Kidney (tissue), 14 donors: ENCODE results near the gene HTR1D. TPM values are rescaled to one million over a fixed set of nuclear protein-coding genes. Genes with fewer than 3 reads are reported as not detected.

Experiments
- DNase-seq, 5 donors: peaks; one replicate each; pipeline ENCODE4 v3.0.0-alpha.2; 2013 to 2020
- FAIRE-seq: peaks from 2 replicates; lab custom pipeline; 2012; peaks lifted over from hg19 to GRCh38; lab: Jason Lieb, UNC
- H3K27ac ChIP-seq, 2 donors: one replicate each; pipeline ENCODE4 v1.7.0; 2013; ENCODE audit warnings: low read depth in 2 of 2, low read length in 2 of 2, inconsistent platforms in 1 of 2
- H3K27me3 ChIP-seq: one replicate; pipeline ENCODE4 v1.7.1; 2013; ENCODE audit warnings: low read length, inconsistent platforms; ENCODE audit not compliant: control insufficient read depth, insufficient read depth
- H3K36me3 ChIP-seq, 3 donors: one replicate each; pipeline versions ENCODE4 v1.7.0 to v1.7.1; 2013; ENCODE audit warnings: low read length in 3 of 3, control low read depth in 1 of 3, inconsistent platforms in 1 of 3; ENCODE audit not compliant: insufficient read depth in 3 of 3, control insufficient read depth in 2 of 3
- H3K4me1 ChIP-seq, 3 donors: one replicate each; pipeline versions ENCODE4 v1.7.0 to v1.7.1; 2013; ENCODE audit warnings: low read length in 3 of 3, inconsistent platforms in 1 of 3, low read depth in 1 of 3; ENCODE audit not compliant: control insufficient read depth in 2 of 3, insufficient read depth in 2 of 3
- H3K4me3 ChIP-seq, 3 donors: one replicate each; pipeline versions ENCODE4 v1.7.0 to v1.8.1; 2013; ENCODE audit warnings: low read length in 3 of 3, control low read depth in 1 of 3, inconsistent platforms in 1 of 3
- H3K9ac ChIP-seq, 3 donors: one replicate each; pipeline versions ENCODE4 v1.7.0 to v1.7.1; 2013; ENCODE audit warnings: low read length in 3 of 3, control low read depth in 1 of 3, inconsistent platforms in 1 of 3
- H3K9me3 ChIP-seq, 3 donors: one replicate each; pipeline versions ENCODE4 v1.7.0 to v1.7.1; 2013; ENCODE audit warnings: low read length in 3 of 3, control low read depth in 1 of 3, inconsistent platforms in 1 of 3; ENCODE audit not compliant: control insufficient read depth in 2 of 3, insufficient read depth in 1 of 3
- CTCF ChIP-seq: IDR thresholded peaks from 3 replicates; pipeline ENCODE4 v1.5.1; 2012; ENCODE audit warnings: mild to moderate bottlenecking, moderate library complexity, borderline replicate concordance; ENCODE audit not compliant: insufficient read depth; ENCODE audit errors: extremely low read depth
- intact Hi-C: fragments of 100-400 bp; cut with DNase I; formaldehyde crosslinking; loops from one replicate; pipeline ENCODE4 v1.11.1; 2022
- polyA plus RNA-seq: library from polyadenylated mRNA; stranded (reverse); fragments of 350-450 nt; fragmentation: Illumina TruSeq; extraction: RNeasy Lipid Tissue Mini Kit (QIAGEN cat#74804); gene quantifications from one replicate; pipeline ENCODE4 v1.2.3, GENCODE V29; 2014; ENCODE audit warnings: low read depth, low replicate concordance; ENCODE audit not compliant: insufficient read depth
- total RNA-seq: library from RNA; stranded (reverse); fragmentation: NEBNext Ultra II Directional; extraction: Animal tissue kit (Norgen Biotek cat#: 25700); gene quantifications from one replicate; pipeline ENCODE4 v1.2.1, GENCODE V29; 2021
- donor health status: control.
- donor health status: control.
- donor health status: control.
- donor health status: control.
- donor health status: control.
- donor health status: DM: yes; HTN: yes; CAD: no.
- donor health status: Normal renal cell carcinoma (clear cell type).

The HTR1D gene
- total and polyA plus RNA-seq, 2 donors from 2014 or later: 0.09 TPM; not detected in 1

GRCh38 chr1:23215751-23216449, 1.4 kb downstream of the HTR1D start:
- Histone ChIP-seq H3K4me3 (no peak overlapping the region), H3K36me3 (no peaks in the 10 kb centered on the region), H3K4me1 (no peaks in the 10 kb centered on the region), H3K27me3 (no peaks in the 10 kb centered on the region), H3K27ac (no peak overlapping the region), H3K9me3 (no peaks in the 10 kb centered on the region), H3K9ac (no peak overlapping the region)
- no peak for TF ChIP-seq CTCF
- intact Hi-C loops: no loop called here
- no peak for DNase-seq
- FAIRE-seq: no peak

GRCh38 chr1:23215291-23215690, 2.0 kb downstream of the HTR1D start:
- intact Hi-C loops: no loop called here
- Histone ChIP-seq H3K36me3 (no peaks in the 10 kb centered on the region), H3K9ac (no peak overlapping the region), H3K9me3 (no peaks in the 10 kb centered on the region), H3K4me1 (no peaks in the 10 kb centered on the region), H3K27ac (no peak overlapping the region), H3K4me3 (no peak overlapping the region), H3K27me3 (no peaks in the 10 kb centered on the region)
- DNase-seq: peak in 1 of 5 donors; percentile 41
- TF ChIP-seq CTCF: no peak
- FAIRE-seq: no peak

- DNase-seq: no peak
- H3K27me3 ChIP-seq: no peaks in the 10 kb centered on the region
- no peak for TF ChIP-seq CTCF
- no peak overlapping the region for H3K4me3 ChIP-seq
- no peaks in the 10 kb centered on the region for H3K9me3 ChIP-seq
- intact Hi-C loops: no loop called here
- FAIRE-seq: no peak
- no peaks in the 10 kb centered on the region for H3K36me3 ChIP-seq
- no peak overlapping the region for H3K27ac ChIP-seq
- no peaks in the 10 kb centered on the region for H3K4me1 ChIP-seq
- no peak overlapping the region for H3K9ac ChIP-seq
Measured at GRCh38 chr1:23214640-23215039, 2.7 kb downstream of the HTR1D start.
